HepG2 (cell line): ENCODE results near the gene CHN2. TPM values are rescaled to one million over a fixed set of nuclear protein-coding genes. Genes with fewer than 3 reads are reported as not detected.
A peak's percentile ranks its signal among the peaks of the same experiment; 100 is the strongest.

ENCODE experiments used
- ATAC-seq: fragments of 200-7000 bp; cut with Tn5 transposase; 3 replicates; pipeline ENCODE4 v1.9.1; 2020; ENCODE audit warnings: mild to moderate bottlenecking, moderate library complexity
- BruUV-seq: library from RNA; stranded (reverse); fragments of 400-500 nt; replicated peaks from 2 replicates; lab custom pipeline; 2021; lab: Mats Ljungman, UMichigan
- CTCF ChIA-PET: fragments of 300-600 bp; formaldehyde crosslinking; extraction: SDS; loops from one replicate; lab custom pipeline; 2021; ENCODE audit warnings: low total read pairs, inconsistent platforms, low intra/inter-chr PET ratio; lab: Yijun Ruan, JAX
- POLR2A ChIA-PET: fragments of 350-600 bp; sonication (Branson Sonifier 250); formaldehyde crosslinking; loops from one replicate; lab custom pipeline; 2020; ENCODE audit warnings: antibody characterized with exemption, inconsistent platforms; lab: Yijun Ruan, JAX
- DNase-seq: peaks from one replicate; pipeline ENCODE4 v3.0.0-alpha.2; 2015; ENCODE audit warnings: low spot score
- FAIRE-seq: peaks from 3 replicates; lab custom pipeline; 2011; peaks lifted over from hg19 to GRCh38; lab: Jason Lieb, UNC
- H2AFZ ChIP-seq: one replicate; pipeline ENCODE4 v1.6.1; 2011; ENCODE audit warnings: low read length, inconsistent platforms
- H3K27ac ChIP-seq: fragments of 300-600 bp; 3 replicates; pipeline ENCODE4 v1.8.0; 2011; ENCODE audit warnings: mixed run types, mild to moderate bottlenecking, mixed read lengths, low read length, inconsistent platforms; ENCODE audit not compliant: insufficient read depth; ENCODE audit errors: extremely low read length
- H3K27me3 ChIP-seq, 2 experiments: fragments of 200-600 bp in 1 of 2; 2 replicates in 1 of 2; 3 replicates in 1 of 2; pipeline versions ENCODE4 v1.6.0 to v1.8.0; 2011; ENCODE audit warnings: low read length in 2 of 2, mild to moderate bottlenecking in 2 of 2, moderate library complexity in 2 of 2, inconsistent platforms in 1 of 2; ENCODE audit not compliant: insufficient read depth in 2 of 2, control insufficient read depth in 1 of 2
- H3K36me3 ChIP-seq, 2 experiments: fragments of 200-600 bp in 1 of 2; replicated peaks in 1 of 2; 2 replicates in 1 of 2; 3 replicates in 1 of 2; pipeline versions ENCODE4 v1.5.1 to v1.8.0; 2011; ENCODE audit warnings: low read length in 2 of 2, inconsistent platforms in 1 of 2; ENCODE audit not compliant: insufficient read depth in 2 of 2, control insufficient read depth in 1 of 2
- H3K4me1 ChIP-seq: 2 replicates; pipeline ENCODE4 v1.5.1; 2012; ENCODE audit warnings: low read length, inconsistent platforms; ENCODE audit not compliant: insufficient read depth
- H3K4me2 ChIP-seq: 2 replicates; pipeline ENCODE4 v1.6.0; 2011; ENCODE audit warnings: low read depth, low read length, inconsistent platforms
- H3K4me3 ChIP-seq, 3 experiments: fragments of 200-600 bp in 1 of 3; sonication (generic), shearing (Covaris generic) in 1 of 3; replicated peaks in 1 of 3; 2 replicates each; pipeline ENCODE4 v1.5.1; 2011 to 2016; ENCODE audit warnings: low read length in 3 of 3, inconsistent platforms in 2 of 3, low read depth in 2 of 3, mild to moderate bottlenecking in 2 of 3, control low read depth in 1 of 3, mixed read lengths in 1 of 3; ENCODE audit not compliant: insufficient read depth in 1 of 3
- H3K79me2 ChIP-seq: one replicate; pipeline ENCODE4 v1.6.1; 2011; ENCODE audit warnings: low read length, inconsistent platforms; ENCODE audit not compliant: insufficient read depth
- H3K9ac ChIP-seq: 2 replicates; pipeline ENCODE4 v1.6.0; 2011; ENCODE audit warnings: mild to moderate bottlenecking, low read depth, low read length, inconsistent platforms; ENCODE audit not compliant: insufficient read depth
- H3K9me3 ChIP-seq: 2 replicates; pipeline ENCODE4 v1.5.1; 2012; ENCODE audit warnings: mild to moderate bottlenecking, low read length
- H4K20me1 ChIP-seq: 2 replicates; pipeline ENCODE4 v1.6.0; 2011; ENCODE audit warnings: inconsistent platforms, mild to moderate bottlenecking, low read length, moderate library complexity; ENCODE audit not compliant: insufficient read depth
- ETV5 ChIP-seq: IDR thresholded peaks from 2 replicates; pipeline ENCODE4 v1.6.1; 2018; ENCODE audit warnings: missing biosample characterization, missing genetic modification reagents, inconsistent platforms, borderline replicate concordance
- GABPA ChIP-seq, 2 experiments: IDR thresholded peaks; 2 replicates each; pipeline ENCODE4 v1.6.1; 2011 to 2016; ENCODE audit warnings: low read depth in 2 of 2, low read length in 1 of 2, missing biosample characterization in 1 of 2, missing genetic modification characterization in 1 of 2
- GATAD2A ChIP-seq: IDR thresholded peaks from 2 replicates; pipeline ENCODE4 v1.6.1; 2016
- GLI4 ChIP-seq: sonication (generic); formaldehyde crosslinking; IDR thresholded peaks from 2 replicates; pipeline ENCODE4 v1.5.1; 2020; ENCODE audit warnings: missing genetic modification reagents, mild to moderate bottlenecking, moderate library complexity, borderline replicate concordance
- HNF1B ChIP-seq: sonication (generic); formaldehyde crosslinking; IDR thresholded peaks from 2 replicates; pipeline ENCODE4 v1.5.1; 2020; ENCODE audit warnings: mild to moderate bottlenecking, moderate library complexity, missing genetic modification reagents
- MED8 ChIP-seq: sonication (generic); formaldehyde crosslinking; IDR thresholded peaks from 2 replicates; pipeline ENCODE4 v1.8.1; 2023; ENCODE audit warnings: mild to moderate bottlenecking, missing genetic modification reagents; ENCODE audit not compliant: insufficient replicate concordance
- PPARG ChIP-seq: conservative IDR thresholded peaks from 2 replicates; pipeline ENCODE4 v1.6.1; 2016; ENCODE audit warnings: missing biosample characterization, missing genetic modification reagents
- TBL1XR1 ChIP-seq: fragments of 150-350 bp; IDR thresholded peaks from 2 replicates; pipeline ENCODE4 v1.6.1; 2014; ENCODE audit warnings: borderline replicate concordance, low read length; ENCODE audit not compliant: partially characterized antibody
- ZNF687 ChIP-seq: sonication (generic); formaldehyde crosslinking; IDR thresholded peaks from 2 replicates; pipeline ENCODE4 v1.5.1; 2020; ENCODE audit warnings: mild to moderate bottlenecking, missing genetic modification reagents, moderate library complexity
- WGBS: methylation state at CpG from one replicate; pipeline ENCODE4 v1.1.6; 2017; ENCODE audit warnings: low lambda C conversion rate; 5-methylcytosine and 5-hydroxymethylcytosine counted together
- in situ Hi-C: cut with HindIII; loops from 2 replicates; pipeline ENCODE4 v1.10.0; 2017; ENCODE audit warnings: low pct_unique_long_range_greater_than_20kb; ENCODE audit not compliant: extremely low pct_ligation_motif_present
- intact Hi-C: fragments of 100-400 bp; cut with micrococcal nuclease; formaldehyde crosslinking; loops from one replicate; pipeline ENCODE4 v1.10.0; 2022; ENCODE audit not compliant: unreplicated experiment
- polyA plus RNA-seq, 8 experiments: library from polyadenylated mRNA; depleted of rRNA in 3 of 8; stranded (reverse) in 7 of 8; unstranded in 1 of 8; fragments of >200 nt; fragmentation: Illumina TruSeq in 4 of 8; extraction: Trizol in 4 of 8; gene quantifications; 2 replicates each; pipeline versions ENCODE4 v1.2.1 to v1.2.3, GENCODE V29; 2011 to 2016; ENCODE audit warnings: low read depth in 4 of 8, missing spikeins in 1 of 8, mixed read lengths in 1 of 8; ENCODE audit not compliant: insufficient read depth in 1 of 8
- total RNA-seq, 5 experiments: library from RNA; depleted of rRNA; stranded (reverse); fragments of >200 nt; fragmentation: Illumina TruSeq; extraction: Trizol; gene quantifications; 2 replicates each; pipeline ENCODE4 v1.2.3, GENCODE V29; 2016; ENCODE audit warnings: low read depth in 1 of 5

CHN2 gene
- total and polyA plus RNA-seq, 2 of the 13 experiments (the other 11 are each of a cell fraction or from before 2014, with no cell fraction given), result 23.5 to 30.5 TPM

- TF ChIP-seq HNF1B (CRISPR knock-in tag), result peak; percentile 13; the same call in 1 of the 2 replicates
- TF ChIP-seq GLI4 (CRISPR knock-in tag), result no peak
- no peak for TF ChIP-seq GATAD2A (CRISPR knock-in tag)
- TF ChIP-seq TBL1XR1, result peak; percentile 2
- TF ChIP-seq ETV5 (CRISPR knock-in tag), result 0 out of 2 replicates have a peak, but pooled peaks have one; percentile 3
- peak; percentile 31 for TF ChIP-seq MED8
- no peak for TF ChIP-seq GABPA (IDR thresholded peaks at IDR 0.05; ENCODE audit: low read depth, low read length)
- 0 out of 2 replicates have a peak, but pooled peaks have one; percentile 4 for TF ChIP-seq GABPA (CRISPR knock-in tag; IDR thresholded peaks at IDR 0.05; ENCODE audit: low read depth)
Measured at GRCh38 chr7:29271319-29271658, 76.7 kb downstream of the CHN2 start (continued).

- no peak overlapping the region for H3K4me2 ChIP-seq
- no peak overlapping the region for H3K27ac ChIP-seq
- ATAC-seq (peak; percentile 66), FAIRE-seq (no peak), DNase-seq (no peak)
- peaks cover 76% of the 10 kb centered on the region for H3K4me1 ChIP-seq
- H2AFZ ChIP-seq, result no peak overlapping the region
- peaks cover 38% of the 10 kb centered on the region for H3K79me2 ChIP-seq
- ChIA-PET CTCF (no interaction called here), POLR2A (interaction anchor here (0.7 kb wide), 1 partner anchor 81 kb away, joined by 3 read pairs; no protein-coding TSS in a partner anchor)
- BruUV-seq, result no TSS peak
- 89% methylated on average over 9 of the region's 9 CpGs for WGBS
- intact Hi-C loops, result no loop called here
- H3K9me3 ChIP-seq, result no peaks in the 10 kb centered on the region
- TF ChIP-seq PPARG (CRISPR knock-in tag), result no peak
- TF ChIP-seq ZNF687, result peak; percentile 30
- H3K36me3 ChIP-seq, result peaks cover 3 to 5% of the 10 kb centered on the region in 2 experiments; a peak in 4 of 5 replicates
- no peak overlapping the region for H3K4me3 ChIP-seq
- H3K9ac ChIP-seq, result no peak overlapping the region
- H3K27me3 ChIP-seq, result no peaks in the 10 kb centered on the region
- no peaks in the 10 kb centered on the region for H4K20me1 ChIP-seq
- in situ Hi-C loops, result no loop called here
Measured at GRCh38 chr7:29272057-29272456, 77.5 kb downstream of the CHN2 start.
